Measurements from ENCODE around the gene RPL13. TPM values are rescaled to one million over a fixed set of nuclear protein-coding genes. Genes with fewer than 3 reads are reported as not detected.
A peak's percentile ranks its signal among the peaks of the same experiment; 100 is the strongest.

RPL13 gene
- 3,458 and 4,141 TPM in 2 replicates for total RNA-seq (2014; rRNA removed; shearing (Covaris generic))

DNA sequence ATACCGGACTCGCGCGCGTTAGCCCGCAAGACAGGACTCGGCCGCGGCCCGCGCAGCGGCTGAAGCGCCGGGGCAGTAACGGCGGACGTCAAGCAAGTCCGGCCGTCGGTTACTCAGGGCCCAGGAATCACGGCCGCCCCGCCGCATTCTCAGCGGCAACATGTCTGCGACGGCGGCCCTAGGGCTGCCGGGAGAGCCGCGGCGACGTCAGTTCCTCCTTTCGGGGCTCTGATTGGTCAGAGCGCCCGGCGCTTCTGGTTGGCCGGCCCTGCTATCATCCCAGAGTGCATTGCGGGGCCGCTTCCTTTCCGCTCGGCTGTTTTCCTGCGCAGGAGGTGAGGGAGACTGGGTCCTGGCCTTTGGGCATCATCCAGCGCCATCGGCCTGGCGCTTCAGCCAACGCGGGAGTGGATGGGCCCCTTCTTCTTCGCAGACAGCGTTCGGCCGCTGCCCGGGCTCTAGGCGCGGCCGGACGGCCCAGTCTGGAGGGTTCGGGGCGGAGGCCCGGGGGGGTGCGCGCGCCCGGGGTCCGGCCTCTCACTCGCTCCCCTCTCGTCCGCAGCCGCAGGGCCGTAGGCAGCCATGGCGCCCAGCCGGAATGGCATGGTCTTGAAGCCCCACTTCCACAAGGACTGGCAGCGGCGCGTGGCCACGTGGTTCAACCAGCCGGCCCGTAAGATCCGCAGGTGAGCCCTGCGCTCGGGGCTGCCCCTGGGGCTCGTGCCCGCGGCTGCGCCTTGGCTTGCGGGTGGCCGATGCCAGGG is at the start of gene RPL13:
Gene RPL13 (plus strand): TSS at position 305 of the 764 bp plus-strand sequence. CDS start 278 bp downstream, at position 583.
- peak; percentile 94 for DNase-seq (ENCODE audit: low spot score)

DNA sequence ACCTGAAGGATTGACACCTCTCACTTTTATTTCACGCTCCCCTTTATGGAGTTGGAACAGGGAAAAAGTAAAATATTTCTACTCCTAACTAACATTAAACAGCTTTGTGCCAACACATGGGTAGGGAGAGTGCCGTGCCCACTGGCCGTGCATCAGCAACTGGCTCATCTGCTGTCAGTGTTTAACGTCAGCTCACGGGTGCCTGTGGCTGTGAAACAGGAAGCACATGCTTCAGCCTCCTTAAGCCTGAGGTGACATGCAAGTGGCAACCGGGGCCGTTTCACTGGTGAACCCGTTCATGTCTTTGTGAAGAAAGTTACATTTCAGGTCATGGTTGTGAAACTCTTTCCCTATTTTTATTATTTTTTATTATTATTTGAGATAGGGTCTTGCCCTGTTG is 49.1 kb upstream of the RPL13 start:
- DNase-seq (ENCODE audit: low spot score) = no peak

DNA sequence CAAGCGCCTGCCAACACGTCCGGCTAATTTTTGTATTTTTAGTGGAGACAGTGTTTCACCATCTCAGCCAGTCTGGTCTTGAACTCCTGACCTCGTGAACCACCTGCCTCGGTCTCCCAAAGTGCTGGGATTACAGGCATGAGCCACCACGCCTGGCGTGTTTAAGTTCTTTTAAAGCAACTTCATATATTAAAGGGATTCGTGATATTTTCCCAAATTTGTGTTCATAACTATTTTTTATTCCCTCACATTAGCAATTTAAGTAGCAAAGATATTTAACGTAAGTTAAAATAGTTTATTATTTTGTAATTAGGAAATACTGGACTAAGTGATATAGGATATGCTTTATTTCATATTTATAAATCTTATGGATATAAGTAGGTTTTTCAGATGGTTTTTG is 48.0 kb upstream of the RPL13 start:
- no peak for DNase-seq (ENCODE audit: low spot score)

DNA sequence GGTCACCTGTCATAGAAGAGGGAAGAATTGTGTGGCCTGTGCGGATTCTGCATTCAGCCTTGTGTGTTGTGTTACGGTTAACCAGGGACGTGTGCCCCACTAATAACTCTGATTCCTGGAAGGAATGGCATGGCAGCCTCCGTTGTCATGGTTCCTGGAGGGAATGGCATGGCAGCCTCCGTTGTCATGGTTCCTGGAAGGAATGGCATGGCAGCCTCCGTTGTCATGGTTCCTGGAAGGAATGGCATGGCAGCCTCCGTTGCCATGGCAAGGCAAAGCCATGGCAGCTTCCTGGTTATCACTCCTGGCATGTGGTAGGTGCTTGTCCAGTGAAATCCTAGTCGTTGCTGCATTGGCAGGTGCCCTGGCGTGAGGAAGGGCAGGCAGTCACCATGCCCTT is 43.4 kb upstream of the RPL13 start:
- DNase-seq (ENCODE audit: low spot score) = no peak

DNA sequence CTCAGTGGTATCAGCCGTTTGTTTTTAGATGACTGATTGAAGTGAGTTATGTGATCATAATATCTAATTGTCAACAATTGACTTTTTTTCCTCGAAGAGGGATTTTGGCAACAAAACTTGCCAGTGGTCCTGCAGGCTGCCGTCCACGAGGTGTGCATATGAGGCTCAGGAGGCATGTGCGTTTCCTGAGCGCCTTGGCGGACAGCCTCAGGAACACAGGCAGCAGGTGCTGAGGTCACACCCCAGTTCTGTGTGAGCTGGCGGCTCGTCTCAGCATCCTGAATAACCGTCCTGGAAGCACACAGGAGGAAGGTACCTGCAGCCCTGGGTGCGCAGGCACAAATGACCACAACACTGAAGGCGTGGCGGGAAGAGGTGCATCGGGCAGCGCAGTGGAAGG is 40.6 kb upstream of the RPL13 start:
- no peak for DNase-seq (ENCODE audit: low spot score)

DNA sequence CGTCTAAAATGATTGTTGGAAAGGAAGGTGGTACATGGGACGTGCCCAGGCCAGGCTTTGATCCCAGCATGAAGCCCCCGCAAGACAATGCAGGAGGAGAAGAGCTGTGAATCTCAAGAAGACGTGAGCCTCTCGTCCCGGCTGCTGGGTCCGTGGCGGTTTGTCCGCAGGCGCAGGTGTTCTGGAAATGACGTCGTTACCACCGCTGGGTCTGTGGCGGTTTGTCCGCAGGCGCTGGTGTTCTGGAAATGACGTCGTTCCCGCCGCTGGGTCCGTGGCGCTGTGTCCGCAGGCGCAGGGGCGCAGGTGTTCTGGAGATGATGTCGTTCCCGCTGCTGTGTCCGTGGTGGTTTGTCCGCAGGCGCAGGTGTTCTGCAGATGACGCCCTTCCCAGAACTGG is 38.2 kb upstream of the RPL13 start:
- no peak for DNase-seq (ENCODE audit: low spot score)

DNA sequence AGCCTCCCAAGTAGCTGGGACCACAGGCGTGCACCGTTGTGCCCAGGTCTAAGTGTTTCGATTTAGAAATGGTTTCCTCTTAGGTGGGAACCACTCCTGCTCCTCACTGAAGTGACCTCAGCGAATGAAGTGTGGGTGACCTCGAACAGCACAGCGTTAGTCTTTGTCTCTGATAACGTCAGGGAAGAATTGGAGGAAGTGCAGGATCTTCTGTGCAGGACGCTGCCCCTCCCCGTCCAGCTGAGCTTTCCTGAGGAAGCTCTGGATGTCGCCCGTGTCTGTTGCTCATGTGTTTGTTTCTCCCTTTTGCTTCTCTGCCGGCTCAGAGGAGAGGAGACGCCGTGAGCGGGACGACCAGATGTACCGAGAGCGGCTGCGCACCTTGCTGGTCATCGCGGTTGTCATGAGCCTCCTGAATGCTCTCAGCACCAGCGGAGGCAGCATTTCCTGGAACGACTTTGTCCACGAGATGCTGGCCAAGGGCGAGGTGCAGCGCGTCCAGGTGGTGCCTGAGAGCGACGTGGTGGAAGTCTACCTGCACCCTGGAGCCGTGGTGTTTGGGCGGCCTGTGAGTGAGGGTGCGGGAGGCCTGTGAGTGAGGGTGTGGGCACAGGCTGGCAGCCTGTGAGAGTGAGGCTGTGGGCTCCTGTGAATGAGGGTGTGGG is 36.7 kb upstream of the RPL13 start:
- no peak for DNase-seq (ENCODE audit: low spot score)

DNA sequence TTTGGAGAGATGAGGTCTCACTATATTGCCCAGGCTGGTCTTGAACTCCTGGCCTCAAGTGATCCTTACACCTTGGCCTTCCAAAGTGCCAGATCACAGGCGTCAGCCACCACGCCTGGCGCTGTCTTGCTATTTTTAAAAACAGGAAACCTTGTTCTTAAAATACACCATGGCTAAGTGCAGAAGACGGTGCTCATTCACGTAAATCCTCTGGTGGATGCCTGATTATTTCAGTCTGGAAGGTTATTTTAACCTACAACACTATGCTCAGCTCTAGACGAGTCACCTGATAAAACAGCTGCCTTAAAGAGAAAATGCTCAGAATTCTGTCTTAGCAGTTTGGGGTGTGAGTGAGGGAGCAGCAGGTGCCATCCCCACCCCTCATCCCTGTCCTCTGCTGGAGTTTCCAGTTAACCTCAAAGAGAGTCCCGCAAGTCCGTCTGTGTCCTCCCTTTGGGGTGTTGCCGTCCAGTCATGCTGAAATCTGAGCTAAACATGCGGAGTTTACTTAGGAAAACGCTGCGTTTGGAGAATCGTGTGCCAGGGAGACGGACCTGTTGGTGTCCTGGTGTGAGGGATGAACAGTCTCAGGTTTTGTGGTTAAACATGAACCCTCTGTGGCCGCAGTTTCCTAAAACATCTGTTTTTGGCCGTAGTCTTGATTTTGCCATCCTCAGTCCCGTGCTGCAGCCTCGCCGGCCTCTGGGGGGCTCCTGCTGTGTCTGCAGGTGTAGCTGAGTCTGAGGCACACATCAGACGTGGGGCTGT is 35.2 kb upstream of the RPL13 start:
- DNase-seq (ENCODE audit: low spot score) = no peak

DNA sequence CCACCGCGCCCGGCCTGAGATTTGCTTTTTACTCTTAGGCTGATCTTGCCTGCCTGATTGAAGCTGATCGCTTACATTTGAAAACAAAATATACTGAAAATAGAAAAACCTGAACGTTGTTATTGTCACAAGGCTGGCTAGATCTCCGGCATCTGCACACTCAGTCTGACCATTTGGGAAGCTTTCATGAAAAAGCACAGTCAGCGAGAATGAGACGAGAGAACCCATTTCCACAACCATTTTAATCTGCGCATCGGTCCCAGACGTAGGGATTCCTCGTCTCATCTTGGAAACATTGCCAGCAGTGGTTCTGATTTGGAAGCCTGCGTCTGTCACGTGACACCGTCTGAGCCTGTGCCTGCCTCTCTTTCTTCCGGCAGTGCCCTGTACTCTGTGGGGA is 31.4 kb upstream of the RPL13 start:
- DNase-seq (ENCODE audit: low spot score) = no peak

DNA sequence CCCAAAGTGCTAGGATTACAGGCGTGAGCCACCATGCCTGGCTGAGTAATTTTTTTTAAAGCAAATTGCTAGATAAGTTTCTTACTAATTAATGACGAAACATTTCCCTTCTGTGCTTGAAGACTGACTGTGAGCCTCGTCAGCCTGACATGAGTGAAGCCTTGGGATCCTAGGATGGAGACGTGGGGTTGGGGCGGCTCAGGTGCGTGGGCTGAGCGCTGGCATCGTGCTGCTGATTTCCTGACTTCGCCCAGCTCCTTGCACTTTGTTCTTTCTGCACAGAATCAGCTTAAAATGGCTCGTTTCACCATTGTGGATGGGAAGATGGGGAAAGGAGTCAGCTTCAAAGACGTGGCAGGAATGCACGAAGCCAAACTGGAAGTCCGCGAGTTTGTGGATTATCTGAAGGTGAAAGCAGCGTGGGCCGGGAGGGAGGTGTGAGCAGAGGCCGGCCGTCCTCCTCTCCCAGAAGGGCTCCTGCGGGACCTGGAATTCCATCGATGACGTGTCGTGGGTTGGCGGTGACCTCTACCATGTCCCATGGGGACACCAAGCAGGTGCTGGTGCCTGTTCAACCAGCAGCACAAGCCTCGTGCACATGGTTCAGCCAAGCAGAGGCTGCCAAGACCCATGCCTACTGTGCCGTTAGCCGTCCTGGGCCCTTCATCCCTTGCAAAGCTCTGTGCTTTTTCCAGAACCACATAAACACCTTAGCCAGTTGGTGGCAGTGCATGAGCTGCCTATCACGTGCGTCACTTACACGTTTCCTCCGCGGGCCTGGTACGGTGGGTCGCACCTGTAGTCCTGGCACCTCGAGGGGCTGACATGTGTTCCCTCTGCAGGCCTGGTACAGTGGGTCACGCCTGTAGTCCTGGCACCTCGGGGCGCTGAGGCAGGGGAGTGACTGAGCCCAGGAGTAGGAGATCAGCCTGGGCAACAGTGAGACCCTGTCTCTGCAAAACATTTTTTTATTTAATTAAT is 29.8 kb upstream of the RPL13 start:
- DNase-seq (ENCODE audit: low spot score) = no peak

DNA sequence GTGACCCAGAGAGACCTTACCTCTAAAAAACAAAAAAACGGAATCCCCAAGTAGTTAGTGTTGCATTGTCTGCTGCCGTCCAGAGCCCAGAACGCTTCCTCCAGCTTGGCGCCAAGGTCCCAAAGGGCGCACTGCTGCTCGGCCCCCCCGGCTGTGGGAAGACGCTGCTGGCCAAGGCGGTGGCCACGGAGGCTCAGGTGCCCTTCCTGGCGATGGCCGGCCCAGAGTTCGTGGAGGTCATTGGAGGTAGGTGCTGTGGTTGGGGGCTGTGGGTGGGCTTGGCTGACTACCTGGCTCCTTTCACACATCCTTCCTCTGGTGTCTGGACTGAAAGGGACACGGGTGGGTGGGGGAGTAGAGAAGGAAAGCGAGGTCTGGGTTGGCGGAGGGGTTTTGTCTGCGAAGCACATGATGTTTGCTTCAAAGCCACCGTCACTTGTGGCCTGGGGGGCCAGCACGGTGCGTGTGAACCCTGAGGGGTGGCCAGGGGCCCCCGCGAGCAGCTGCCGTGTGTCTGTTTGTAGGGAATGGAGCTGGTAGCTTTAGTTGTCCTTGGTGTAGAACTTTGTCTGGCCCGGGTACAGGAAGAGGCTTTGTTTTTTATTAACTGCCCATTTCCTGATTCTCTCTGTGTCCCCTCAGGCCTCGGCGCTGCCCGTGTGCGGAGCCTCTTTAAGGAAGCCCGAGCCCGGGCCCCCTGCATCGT is 28.5 kb upstream of the RPL13 start:
- no peak for DNase-seq (ENCODE audit: low spot score)

DNA sequence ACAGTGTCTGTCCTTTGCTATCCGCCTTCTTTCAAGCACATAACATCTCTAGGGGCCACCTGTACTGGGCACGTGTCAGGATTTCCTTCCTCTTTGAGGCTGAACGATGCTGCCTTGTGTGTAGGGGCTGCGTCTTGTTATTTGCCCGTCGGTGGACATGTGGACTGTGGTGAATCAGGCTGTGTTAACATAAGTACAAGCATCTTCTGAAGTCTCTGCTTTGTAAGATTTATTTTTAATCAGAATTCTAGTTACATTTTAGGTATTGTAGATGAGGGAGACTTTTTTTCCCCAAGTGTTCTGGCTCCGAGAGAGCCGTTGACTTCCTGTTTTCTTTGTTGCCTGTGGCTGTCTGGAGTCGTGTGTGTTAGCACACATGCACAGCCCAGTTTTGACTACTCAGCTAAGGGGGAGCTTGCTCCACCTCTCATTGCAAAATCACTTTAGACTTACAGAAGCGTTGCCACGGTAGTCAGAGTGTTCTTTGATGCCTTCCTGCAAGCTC is 26.2 kb upstream of the RPL13 start:
- DNase-seq (ENCODE audit: low spot score) = no peak

DNA sequence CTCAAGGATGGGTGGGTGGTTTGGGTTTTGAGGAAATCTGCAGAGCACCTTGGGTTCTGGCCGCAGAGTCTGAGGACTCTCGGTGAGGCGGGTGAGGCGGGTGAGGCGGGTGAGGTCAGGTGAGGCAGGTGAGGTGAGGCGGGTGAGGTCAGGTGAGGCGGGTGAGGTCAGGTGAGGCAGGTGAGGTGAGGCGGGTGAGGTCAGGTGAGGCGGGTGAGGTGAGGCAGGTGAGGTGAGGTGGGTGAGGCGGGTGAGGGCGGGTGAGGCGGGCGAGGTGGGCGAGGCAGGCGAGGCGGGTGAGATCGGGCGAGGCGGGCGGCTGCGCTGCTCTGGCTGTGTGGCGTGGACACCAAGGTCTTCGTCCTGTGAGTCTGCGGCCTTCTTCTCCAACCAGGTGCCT is 24.1 kb upstream of the RPL13 start:
- DNase-seq (ENCODE audit: low spot score) = no peak

DNA sequence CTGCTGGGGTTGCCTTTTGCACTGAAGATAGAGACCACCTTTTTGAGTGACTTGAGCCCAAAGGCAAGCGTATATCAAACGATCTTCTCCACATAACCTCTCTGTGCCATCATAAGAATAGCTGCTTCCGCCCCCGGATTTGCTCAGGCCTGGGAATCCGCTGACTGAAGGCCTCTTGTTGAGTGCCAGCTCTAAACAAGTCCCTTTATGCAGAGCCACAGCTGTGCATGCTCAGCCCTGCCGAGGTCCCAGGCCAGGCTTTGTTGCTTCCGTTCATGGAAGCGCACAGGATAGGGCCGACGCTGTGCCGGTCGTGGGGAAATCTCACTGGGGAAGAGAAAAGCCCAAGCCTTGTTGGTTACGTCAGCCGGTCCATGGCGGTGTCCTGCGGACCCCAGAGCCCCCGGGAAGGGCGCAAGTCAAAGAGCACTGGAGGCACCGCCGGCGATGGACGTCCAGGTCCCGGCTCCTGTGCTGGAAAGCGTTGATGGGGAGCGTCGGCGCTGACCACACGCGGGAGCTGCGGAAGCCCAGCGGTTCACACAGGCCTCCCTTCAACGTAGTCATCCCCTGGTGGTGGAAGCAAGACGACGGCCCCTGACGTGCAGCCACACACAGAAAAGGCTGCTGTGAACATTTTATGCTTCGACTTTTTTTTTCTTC is 23.5 kb upstream of the RPL13 start:
- DNase-seq (ENCODE audit: low spot score) = no peak

DNA sequence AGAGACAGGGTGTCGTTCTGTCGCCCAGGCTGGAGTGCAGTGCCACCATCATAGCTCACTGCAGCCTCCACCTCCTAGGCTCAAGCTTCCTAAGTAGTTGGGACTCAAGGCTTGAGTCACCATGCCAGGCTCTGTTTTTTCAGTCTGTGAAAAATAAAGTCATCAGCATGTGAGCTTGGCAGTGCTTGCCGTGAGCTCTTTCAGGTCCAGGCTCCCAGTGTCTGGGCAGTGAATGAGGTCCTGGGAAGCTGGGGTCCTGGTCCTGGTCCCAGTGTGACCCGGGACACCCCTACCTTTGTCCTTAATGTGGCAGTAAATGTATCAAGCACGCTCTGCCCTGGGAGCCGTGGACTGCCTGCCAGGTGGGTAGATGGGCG is 22.9 kb upstream of the RPL13 start:
- no peak for DNase-seq (ENCODE audit: low spot score)

DNA sequence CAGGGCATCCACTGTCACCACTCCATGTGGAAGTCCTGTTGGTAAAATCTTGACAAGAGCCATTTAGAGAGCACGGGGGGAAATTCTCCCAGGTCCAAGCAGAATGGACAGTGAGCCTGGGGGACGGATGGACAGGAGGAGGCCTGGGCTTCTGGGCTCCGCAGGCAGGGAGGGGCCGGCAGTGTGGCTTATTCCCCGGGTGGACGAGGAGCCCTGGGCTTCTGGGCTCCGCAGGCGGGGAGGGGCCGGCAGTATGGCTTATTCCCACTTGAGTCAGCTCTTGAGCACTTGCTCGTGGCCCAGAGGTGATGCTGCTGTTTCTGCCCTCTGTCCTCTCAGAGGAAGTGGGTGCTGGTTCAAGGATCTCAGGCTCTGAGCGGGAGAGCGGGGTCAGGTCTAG is 22.2 kb upstream of the RPL13 start:
- no peak for DNase-seq (ENCODE audit: low spot score)

DNA sequence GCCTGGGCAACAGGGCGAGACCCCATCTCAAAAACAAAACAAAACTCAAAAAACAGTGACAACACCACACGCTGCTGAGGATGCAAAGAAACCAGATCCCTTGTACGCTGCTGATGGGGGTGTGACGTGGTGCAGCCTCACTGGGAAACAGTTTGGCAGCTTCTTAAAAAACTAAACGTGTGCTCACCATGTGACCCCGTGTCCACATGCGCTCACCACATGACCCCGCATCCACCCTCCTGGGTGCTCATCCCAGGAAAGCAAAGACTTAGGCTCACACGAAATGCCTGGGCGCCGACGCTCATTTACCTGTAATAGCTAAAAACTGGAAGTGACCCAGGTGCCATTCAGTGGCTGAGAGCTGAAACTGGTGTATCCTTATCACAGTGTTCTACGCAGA is 19.9 kb upstream of the RPL13 start:
- no peak for DNase-seq (ENCODE audit: low spot score)

DNA sequence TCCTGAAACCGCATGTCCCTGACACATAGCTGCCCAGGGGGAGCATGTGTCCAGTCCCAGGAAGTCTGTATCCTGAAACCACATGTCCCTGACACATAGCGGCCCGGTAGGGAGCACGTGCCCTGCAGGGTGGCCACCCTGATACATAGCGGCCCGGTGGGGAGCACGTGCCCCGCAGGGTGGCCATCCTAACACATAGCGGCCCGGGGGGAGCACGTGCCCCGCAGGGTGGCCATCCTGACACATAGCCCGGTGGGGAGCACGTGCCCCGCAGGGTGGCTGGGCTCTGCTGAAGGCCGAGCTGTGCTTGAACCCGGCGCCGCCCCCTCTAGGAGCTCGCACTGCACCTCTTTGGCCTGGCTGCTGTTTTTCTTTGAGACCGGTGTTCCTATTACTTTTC is 18.7 kb upstream of the RPL13 start:
- DNase-seq (ENCODE audit: low spot score) = no peak

DNA sequence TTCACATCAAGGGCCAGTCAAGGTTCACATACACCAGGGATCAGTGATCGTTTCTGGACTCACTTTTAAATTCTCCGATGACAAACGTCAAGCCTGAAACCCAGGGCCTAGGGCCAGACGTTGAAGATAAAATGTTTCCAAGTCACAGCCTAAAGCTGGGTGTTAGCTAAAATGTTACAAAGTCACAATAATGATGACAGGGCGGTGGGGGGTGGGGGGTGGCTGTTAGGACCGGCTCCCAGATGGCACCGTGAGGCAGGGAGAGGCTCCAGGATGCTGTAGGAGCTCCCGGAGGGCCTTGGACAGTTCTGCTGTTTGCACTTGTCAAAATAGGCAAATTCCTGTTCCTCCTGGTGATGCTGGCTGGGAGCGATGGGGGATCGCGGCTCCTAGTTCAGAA is 16.4 kb upstream of the RPL13 start:
- no peak for DNase-seq (ENCODE audit: low spot score)

DNA sequence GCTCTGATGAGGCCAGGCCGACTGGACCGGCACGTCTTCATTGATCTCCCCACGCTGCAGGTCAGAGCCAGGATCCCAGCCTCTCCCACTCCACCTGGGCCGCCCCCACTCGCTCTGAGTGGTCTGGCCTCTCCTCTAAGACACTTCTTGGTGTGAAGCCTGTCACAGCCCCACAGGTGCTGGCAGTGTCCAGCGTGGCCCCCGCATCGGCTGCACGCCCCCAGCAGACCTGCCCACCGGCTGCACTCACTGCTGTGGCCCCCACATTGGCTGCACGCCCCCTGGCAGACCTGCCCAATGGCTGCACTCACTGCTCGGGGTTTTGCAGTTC is 15.8 kb upstream of the RPL13 start:
- no peak for DNase-seq (ENCODE audit: low spot score)
